ENCODE data around the gene MAPKAP1.

DNA sequence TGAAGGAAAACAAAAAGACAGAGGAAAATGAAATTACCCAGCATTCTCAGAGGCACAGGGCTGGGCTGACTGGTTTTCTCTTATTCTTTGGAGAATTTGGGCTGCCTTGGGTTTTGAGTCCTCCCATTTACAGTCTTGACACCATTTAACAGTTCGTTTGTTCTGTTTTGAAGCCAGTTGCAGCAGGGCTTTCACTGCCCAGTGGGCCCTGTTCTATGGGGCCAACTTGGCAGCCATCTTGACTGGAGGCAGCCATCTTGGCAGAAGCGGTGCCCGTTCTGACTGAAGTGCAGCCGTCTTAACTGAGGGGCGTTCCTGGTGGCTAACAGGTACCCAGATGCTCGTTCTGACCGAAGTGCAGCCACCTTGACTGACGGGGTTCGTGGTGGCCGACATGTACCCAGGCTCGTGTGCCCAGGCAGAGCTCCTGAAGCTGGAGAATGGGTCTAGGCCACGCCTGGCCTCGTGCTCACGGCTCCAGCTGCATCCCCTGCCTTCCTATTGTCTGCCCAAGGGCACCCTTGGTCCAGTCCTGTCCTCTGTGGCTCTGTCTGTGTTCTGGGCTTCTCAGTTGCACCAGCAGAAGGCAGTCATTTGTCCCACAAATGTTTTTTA lies 281.0 kb downstream of the MAPKAP1 start:
- TF ChIP-seq, protein P1, sequence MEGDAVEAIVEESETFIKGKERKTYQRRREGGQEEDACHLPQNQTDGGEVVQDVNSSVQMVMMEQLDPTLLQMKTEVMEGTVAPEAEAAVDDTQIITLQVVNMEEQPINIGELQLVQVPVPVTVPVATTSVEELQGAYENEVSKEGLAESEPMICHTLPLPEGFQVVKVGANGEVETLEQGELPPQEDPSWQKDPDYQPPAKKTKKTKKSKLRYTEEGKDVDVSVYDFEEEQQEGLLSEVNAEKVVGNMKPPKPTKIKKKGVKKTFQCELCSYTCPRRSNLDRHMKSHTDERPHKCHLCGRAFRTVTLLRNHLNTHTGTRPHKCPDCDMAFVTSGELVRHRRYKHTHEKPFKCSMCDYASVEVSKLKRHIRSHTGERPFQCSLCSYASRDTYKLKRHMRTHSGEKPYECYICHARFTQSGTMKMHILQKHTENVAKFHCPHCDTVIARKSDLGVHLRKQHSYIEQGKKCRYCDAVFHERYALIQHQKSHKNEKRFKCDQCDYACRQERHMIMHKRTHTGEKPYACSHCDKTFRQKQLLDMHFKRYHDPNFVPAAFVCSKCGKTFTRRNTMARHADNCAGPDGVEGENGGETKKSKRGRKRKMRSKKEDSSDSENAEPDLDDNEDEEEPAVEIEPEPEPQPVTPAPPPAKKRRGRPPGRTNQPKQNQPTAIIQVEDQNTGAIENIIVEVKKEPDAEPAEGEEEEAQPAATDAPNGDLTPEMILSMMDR (IDR thresholded peaks at IDR 0.05), result no peak
- TF ChIP-seq POLR2A (IDR thresholded peaks at IDR 0.05), result no peak
